ENCODE data around the gene MAFG. TPM values are rescaled to one million over a fixed set of nuclear protein-coding genes. Genes with fewer than 3 reads are reported as not detected.

Gene MAFG
- total and polyA plus RNA-seq, 2 of the 13 experiments (the other 11 are each of a cell fraction or from before 2014, with no cell fraction given) = 14.5 to 20.0 TPM

DNA sequence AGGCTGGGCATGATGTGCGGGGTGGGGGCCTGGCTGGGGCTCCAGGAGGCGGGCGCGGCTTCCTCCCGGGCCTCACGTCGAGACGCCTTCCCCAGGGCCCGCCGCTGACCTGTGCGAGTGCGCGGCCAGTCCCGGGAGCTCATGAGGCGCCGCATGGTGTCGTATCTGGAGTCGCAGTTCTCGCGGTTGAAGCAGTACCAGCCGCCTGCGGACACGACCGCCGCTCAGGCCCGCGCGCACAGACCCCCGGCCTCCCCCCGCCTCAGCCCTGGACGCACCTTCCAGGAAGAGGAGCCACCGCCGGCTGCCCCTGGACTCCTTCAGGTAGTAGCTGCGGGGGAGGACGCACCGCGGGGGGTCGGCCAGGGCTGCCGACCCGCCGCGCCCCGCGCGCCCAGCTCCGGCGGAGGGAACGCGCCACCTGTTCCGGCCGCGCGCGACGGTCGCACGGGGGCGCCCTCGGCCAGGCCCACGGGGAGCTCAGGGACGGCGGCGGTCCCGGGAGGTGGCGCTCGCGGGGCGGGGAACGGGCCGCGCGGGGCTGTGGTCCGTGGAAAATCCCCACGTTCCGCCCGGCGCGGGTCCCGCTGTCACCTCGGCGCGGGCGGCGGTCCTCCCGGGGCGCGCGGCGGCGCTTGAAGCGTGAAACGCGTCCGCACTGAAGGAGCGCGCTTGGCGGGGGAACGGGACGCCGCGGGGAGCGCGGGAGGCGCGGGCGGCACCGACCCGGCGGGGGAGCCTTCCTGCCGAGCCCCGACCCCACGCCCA lies 32.0 kb upstream of the MAFG start (continued):
- no peak; the same call in 1 of the 2 replicates for TF ChIP-seq KDM5A (IDR thresholded peaks at IDR 0.05; ENCODE audit: borderline replicate concordance, low read length)
- no peak; the same call in 1 of the 2 replicates for TF ChIP-seq ZNF605 (CRISPR knock-in tag; IDR thresholded peaks at IDR 0.05)
- TF ChIP-seq, protein P1, sequence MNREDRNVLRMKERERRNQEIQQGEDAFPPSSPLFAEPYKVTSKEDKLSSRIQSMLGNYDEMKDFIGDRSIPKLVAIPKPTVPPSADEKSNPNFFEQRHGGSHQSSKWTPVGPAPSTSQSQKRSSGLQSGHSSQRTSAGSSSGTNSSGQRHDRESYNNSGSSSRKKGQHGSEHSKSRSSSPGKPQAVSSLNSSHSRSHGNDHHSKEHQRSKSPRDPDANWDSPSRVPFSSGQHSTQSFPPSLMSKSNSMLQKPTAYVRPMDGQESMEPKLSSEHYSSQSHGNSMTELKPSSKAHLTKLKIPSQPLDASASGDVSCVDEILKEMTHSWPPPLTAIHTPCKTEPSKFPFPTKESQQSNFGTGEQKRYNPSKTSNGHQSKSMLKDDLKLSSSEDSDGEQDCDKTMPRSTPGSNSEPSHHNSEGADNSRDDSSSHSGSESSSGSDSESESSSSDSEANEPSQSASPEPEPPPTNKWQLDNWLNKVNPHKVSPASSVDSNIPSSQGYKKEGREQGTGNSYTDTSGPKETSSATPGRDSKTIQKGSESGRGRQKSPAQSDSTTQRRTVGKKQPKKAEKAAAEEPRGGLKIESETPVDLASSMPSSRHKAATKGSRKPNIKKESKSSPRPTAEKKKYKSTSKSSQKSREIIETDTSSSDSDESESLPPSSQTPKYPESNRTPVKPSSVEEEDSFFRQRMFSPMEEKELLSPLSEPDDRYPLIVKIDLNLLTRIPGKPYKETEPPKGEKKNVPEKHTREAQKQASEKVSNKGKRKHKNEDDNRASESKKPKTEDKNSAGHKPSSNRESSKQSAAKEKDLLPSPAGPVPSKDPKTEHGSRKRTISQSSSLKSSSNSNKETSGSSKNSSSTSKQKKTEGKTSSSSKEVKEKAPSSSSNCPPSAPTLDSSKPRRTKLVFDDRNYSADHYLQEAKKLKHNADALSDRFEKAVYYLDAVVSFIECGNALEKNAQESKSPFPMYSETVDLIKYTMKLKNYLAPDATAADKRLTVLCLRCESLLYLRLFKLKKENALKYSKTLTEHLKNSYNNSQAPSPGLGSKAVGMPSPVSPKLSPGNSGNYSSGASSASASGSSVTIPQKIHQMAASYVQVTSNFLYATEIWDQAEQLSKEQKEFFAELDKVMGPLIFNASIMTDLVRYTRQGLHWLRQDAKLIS (CRISPR knock-in tag; IDR thresholded peaks at IDR 0.05) = no peak
- no peak for TF ChIP-seq MEF2D (CRISPR knock-in tag; IDR thresholded peaks at IDR 0.05)
- TF ChIP-seq PRPF4 (IDR thresholded peaks at IDR 0.05; ENCODE audit: low read depth, low read length, poor library complexity, severe bottlenecking) = no peak
- peak; percentile 64 for TF ChIP-seq ASH2L (IDR thresholded peaks at IDR 0.05; ENCODE audit: insufficient read length, low read depth, low read length)
- TF ChIP-seq EED (CRISPR knock-in tag; IDR thresholded peaks at IDR 0.05) = 0 out of 2 replicates have a peak, but pooled peaks have one; percentile 17
- no peak for TF ChIP-seq ZNF432 (CRISPR knock-in tag; IDR thresholded peaks at IDR 0.05; ENCODE audit: borderline replicate concordance)
- peak; percentile 63 for TF ChIP-seq SALL1 (CRISPR knock-in tag; IDR thresholded peaks at IDR 0.05)
- TF ChIP-seq YEATS2 (CRISPR knock-in tag; IDR thresholded peaks at IDR 0.05; ENCODE audit: borderline replicate concordance) = no peak; the same call in 1 of the 2 replicates
- TF ChIP-seq, protein P2, sequence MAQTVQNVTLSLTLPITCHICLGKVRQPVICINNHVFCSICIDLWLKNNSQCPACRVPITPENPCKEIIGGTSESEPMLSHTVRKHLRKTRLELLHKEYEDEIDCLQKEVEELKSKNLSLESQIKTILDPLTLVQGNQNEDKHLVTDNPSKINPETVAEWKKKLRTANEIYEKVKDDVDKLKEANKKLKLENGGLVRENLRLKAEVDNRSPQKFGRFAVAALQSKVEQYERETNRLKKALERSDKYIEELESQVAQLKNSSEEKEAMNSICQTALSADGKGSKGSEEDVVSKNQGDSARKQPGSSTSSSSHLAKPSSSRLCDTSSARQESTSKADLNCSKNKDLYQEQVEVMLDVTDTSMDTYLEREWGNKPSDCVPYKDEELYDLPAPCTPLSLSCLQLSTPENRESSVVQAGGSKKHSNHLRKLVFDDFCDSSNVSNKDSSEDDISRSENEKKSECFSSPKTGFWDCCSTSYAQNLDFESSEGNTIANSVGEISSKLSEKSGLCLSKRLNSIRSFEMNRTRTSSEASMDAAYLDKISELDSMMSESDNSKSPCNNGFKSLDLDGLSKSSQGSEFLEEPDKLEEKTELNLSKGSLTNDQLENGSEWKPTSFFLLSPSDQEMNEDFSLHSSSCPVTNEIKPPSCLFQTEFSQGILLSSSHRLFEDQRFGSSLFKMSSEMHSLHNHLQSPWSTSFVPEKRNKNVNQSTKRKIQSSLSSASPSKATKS (CRISPR knock-in tag; IDR thresholded peaks at IDR 0.05) = no peak
- TF ChIP-seq ZNF354B (CRISPR knock-in tag; IDR thresholded peaks at IDR 0.05) = no peak
- TF ChIP-seq HMG20B (CRISPR knock-in tag; conservative IDR thresholded peaks at IDR 0.05) = no peak
- TF ChIP-seq WIZ (CRISPR knock-in tag; IDR thresholded peaks at IDR 0.05) = no peak
- no peak for TF ChIP-seq HDAC2 (CRISPR knock-in tag; IDR thresholded peaks at IDR 0.05)
- TF ChIP-seq ZSCAN21 (CRISPR knock-in tag; IDR thresholded peaks at IDR 0.05; ENCODE audit: borderline replicate concordance) = peak; percentile 86
- TF ChIP-seq, protein P3, sequence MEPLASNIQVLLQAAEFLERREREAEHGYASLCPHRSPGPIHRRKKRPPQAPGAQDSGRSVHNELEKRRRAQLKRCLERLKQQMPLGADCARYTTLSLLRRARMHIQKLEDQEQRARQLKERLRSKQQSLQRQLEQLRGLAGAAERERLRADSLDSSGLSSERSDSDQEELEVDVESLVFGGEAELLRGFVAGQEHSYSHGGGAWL (CRISPR knock-in tag; IDR thresholded peaks at IDR 0.05) = peak; percentile 10; the same call in 1 of the 2 replicates
- peak; percentile 41; the same call in 1 of the 2 replicates for TF ChIP-seq SMC3 (IDR thresholded peaks at IDR 0.05; ENCODE audit: low read length)
- TF ChIP-seq, protein P4, sequence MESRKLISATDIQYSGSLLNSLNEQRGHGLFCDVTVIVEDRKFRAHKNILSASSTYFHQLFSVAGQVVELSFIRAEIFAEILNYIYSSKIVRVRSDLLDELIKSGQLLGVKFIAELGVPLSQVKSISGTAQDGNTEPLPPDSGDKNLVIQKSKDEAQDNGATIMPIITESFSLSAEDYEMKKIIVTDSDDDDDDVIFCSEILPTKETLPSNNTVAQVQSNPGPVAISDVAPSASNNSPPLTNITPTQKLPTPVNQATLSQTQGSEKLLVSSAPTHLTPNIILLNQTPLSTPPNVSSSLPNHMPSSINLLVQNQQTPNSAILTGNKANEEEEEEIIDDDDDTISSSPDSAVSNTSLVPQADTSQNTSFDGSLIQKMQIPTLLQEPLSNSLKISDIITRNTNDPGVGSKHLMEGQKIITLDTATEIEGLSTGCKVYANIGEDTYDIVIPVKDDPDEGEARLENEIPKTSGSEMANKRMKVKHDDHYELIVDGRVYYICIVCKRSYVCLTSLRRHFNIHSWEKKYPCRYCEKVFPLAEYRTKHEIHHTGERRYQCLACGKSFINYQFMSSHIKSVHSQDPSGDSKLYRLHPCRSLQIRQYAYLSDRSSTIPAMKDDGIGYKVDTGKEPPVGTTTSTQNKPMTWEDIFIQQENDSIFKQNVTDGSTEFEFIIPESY (CRISPR knock-in tag; IDR thresholded peaks at IDR 0.05) = peak; percentile 49; the same call in 1 of the 2 replicates
- no peak for TF ChIP-seq ZFYVE20 (CRISPR knock-in tag; IDR thresholded peaks at IDR 0.05; ENCODE audit: borderline replicate concordance, low read depth)
- TF ChIP-seq ZNF607 (CRISPR knock-in tag; IDR thresholded peaks at IDR 0.05; ENCODE audit: borderline replicate concordance) = peak; percentile 50

All from HepG2 (cell line).